GM19397 (cell line): ENCODE data around the gene BARX2.

ENCODE experiments used
- ATAC-seq: cut with Tn5 transposase; IDR thresholded peaks from one replicate; pipeline ENCODE4 v1.9.1; 2021; ENCODE audit warnings: mild to moderate bottlenecking, moderate library complexity; ENCODE audit not compliant: unreplicated experiment

BARX2 gene

DNA sequence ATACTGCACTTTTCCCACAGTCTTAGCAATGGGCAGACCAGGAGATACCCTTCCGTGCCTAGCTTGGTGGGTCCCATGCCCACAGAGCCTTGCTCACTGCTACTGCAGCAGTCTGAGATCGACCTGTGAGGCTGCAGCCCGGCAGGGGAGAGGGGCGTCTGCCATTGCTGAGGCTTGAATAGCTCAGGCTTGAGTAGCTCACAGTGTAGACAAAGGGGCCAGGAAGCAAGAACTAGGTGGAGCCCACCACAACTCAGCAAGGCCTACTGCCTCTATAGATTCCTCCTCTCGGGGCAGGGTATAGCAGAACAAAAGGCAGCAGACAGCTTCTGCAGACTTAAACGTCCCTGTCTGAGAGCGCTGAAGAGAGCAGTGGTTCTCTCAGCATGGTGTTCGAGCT, 118.1 kb downstream of the BARX2 start:
- no peak for ATAC-seq
